ENCODE data around the gene SPATA33.
"Not testable (repeated sequence)": the region's sequence is repeated elsewhere in the genome, so short reads cannot be mapped to it uniquely, and the experiment has no call there.

Gene SPATA33

GRCh38 chr16:89634463-89635385 is 22.9 kb upstream of the SPATA33 start:
- not testable (repeated sequence) for H3K27ac ChIP-seq (ENCODE audit: low read depth, low read length); H3K9ac ChIP-seq (ENCODE audit: low read length); H3K4me3 ChIP-seq (ENCODE audit: low read depth, low read length); H3K4me1 ChIP-seq (ENCODE audit: control insufficient read depth, insufficient read depth, low read length); H3K9me3 ChIP-seq (ENCODE audit: control insufficient read depth, insufficient read depth, low read depth, low read length); H3K36me3 ChIP-seq (ENCODE audit: control insufficient read depth, insufficient read depth, low read length)
- peaks cover 17% of the 10 kb centered on the region; the same call in 1 of the 2 replicates for H3K27me3 ChIP-seq (ENCODE audit: control insufficient read depth, insufficient read depth, low read length)

DNA sequence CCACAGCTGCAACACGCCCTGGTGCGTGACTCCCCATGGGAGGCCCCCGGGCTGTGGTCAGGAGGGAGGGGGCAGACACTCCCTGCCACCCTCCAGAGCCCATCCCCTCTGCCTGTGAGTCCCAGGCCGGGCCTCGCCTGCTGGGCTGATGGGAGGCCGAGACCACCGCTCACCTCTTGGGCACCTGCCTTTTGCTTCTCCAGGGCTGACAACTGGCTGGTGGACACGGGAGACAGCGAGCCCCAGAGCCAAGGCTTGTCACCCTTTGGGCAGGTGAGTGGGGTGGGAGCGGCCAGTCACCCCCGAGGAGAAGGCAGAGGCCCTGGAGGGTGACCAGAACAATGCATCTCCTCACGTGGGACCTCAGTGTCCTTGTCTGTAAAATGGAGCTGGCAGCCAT is 21.0 kb upstream of the SPATA33 start:
- Histone ChIP-seq H3K27me3 (ENCODE audit: control insufficient read depth, insufficient read depth, low read length) (peaks cover 17% of the 10 kb centered on the region; the same call in 1 of the 2 replicates), H3K9ac (ENCODE audit: low read length) (no peak overlapping the region), H3K4me3 (ENCODE audit: low read depth, low read length) (no peak overlapping the region), H3K9me3 (ENCODE audit: control insufficient read depth, insufficient read depth, low read depth, low read length) (no peaks in the 10 kb centered on the region), H3K36me3 (ENCODE audit: control insufficient read depth, insufficient read depth, low read length) (no peaks in the 10 kb centered on the region), H3K27ac (ENCODE audit: low read depth, low read length) (no peak overlapping the region), H3K4me1 (ENCODE audit: control insufficient read depth, insufficient read depth, low read length) (no peaks in the 10 kb centered on the region; the same call in 1 of the 2 replicates)

- H3K4me1 ChIP-seq (ENCODE audit: control insufficient read depth, insufficient read depth, low read length), result no peaks in the 10 kb centered on the region; the same call in 1 of the 2 replicates
- no peak overlapping the region for H3K4me3 ChIP-seq (ENCODE audit: low read depth, low read length)
- H3K27me3 ChIP-seq (ENCODE audit: control insufficient read depth, insufficient read depth, low read length), result peaks cover 17% of the 10 kb centered on the region; the same call in 1 of the 2 replicates
- H3K9me3 ChIP-seq (ENCODE audit: control insufficient read depth, insufficient read depth, low read depth, low read length), result no peaks in the 10 kb centered on the region
- H3K9ac ChIP-seq (ENCODE audit: low read length), result no peak overlapping the region
- no peaks in the 10 kb centered on the region for H3K36me3 ChIP-seq (ENCODE audit: control insufficient read depth, insufficient read depth, low read length)
- no peak overlapping the region for H3K27ac ChIP-seq (ENCODE audit: low read depth, low read length)
These were observed 20.3 kb upstream of the SPATA33 start for GRCh38 chr16:89637379-89637778.

- H3K27ac ChIP-seq (ENCODE audit: low read depth, low read length), result no peak overlapping the region
- no peaks in the 10 kb centered on the region; the same call in 1 of the 2 replicates for H3K4me1 ChIP-seq (ENCODE audit: control insufficient read depth, insufficient read depth, low read length)
- H3K9ac ChIP-seq (ENCODE audit: low read length), result no peak overlapping the region
- no peaks in the 10 kb centered on the region for H3K9me3 ChIP-seq (ENCODE audit: control insufficient read depth, insufficient read depth, low read depth, low read length)
- H3K36me3 ChIP-seq (ENCODE audit: control insufficient read depth, insufficient read depth, low read length), result no peaks in the 10 kb centered on the region
- H3K4me3 ChIP-seq (ENCODE audit: low read depth, low read length), result no peak overlapping the region
- H3K27me3 ChIP-seq (ENCODE audit: control insufficient read depth, insufficient read depth, low read length), result peaks cover 17% of the 10 kb centered on the region; the same call in 1 of the 2 replicates
These were observed 19.2 kb upstream of the SPATA33 start for GRCh38 chr16:89638455-89638854.

DNA sequence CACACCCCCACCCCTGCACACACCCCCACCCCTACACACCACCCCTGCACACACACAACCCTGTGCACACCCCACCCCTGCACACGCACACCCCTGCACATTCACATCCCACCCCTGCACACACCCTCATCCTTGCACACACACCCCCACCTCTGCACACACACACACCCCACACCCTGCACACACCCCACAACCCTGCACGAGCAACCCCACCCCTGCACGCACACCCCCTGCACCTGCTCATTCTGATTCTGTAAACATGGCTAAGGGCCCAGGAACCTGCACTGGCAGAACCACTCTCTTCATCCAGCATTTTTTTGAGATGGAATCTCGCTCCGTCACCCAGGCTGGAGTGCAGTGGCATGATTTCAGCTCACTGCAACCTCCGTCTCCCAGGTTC is 18.3 kb upstream of the SPATA33 start:
- H3K4me3 ChIP-seq (ENCODE audit: low read depth, low read length), result no peak overlapping the region
- H3K36me3 ChIP-seq (ENCODE audit: control insufficient read depth, insufficient read depth, low read length), result no peaks in the 10 kb centered on the region
- no peaks in the 10 kb centered on the region for H3K9me3 ChIP-seq (ENCODE audit: control insufficient read depth, insufficient read depth, low read depth, low read length)
- no peak overlapping the region for H3K9ac ChIP-seq (ENCODE audit: low read length)
- H3K4me1 ChIP-seq (ENCODE audit: control insufficient read depth, insufficient read depth, low read length), result no peaks in the 10 kb centered on the region; the same call in 1 of the 2 replicates
- no peak overlapping the region for H3K27ac ChIP-seq (ENCODE audit: low read depth, low read length)
- peaks cover 13% of the 10 kb centered on the region; the same call in 1 of the 2 replicates for H3K27me3 ChIP-seq (ENCODE audit: control insufficient read depth, insufficient read depth, low read length)

GRCh38 chr16:89641458-89642119 is 16.0 kb upstream of the SPATA33 start:
- Histone ChIP-seq H3K27me3 (ENCODE audit: control insufficient read depth, insufficient read depth, low read length) (no peaks in the 10 kb centered on the region; the same call in 1 of the 2 replicates), H3K9me3 (ENCODE audit: control insufficient read depth, insufficient read depth, low read depth, low read length) (no peaks in the 10 kb centered on the region), H3K36me3 (ENCODE audit: control insufficient read depth, insufficient read depth, low read length) (peaks cover 19% of the 10 kb centered on the region), H3K9ac (ENCODE audit: low read length) (no peak overlapping the region), H3K4me3 (ENCODE audit: low read depth, low read length) (no peak overlapping the region), H3K4me1 (ENCODE audit: control insufficient read depth, insufficient read depth, low read length) (no peaks in the 10 kb centered on the region; the same call in 1 of the 2 replicates), H3K27ac (ENCODE audit: low read depth, low read length) (no peak overlapping the region)

GRCh38 chr16:89642574-89642973 is 15.1 kb upstream of the SPATA33 start:
- H3K4me1 ChIP-seq (ENCODE audit: control insufficient read depth, insufficient read depth, low read length), result no peaks in the 10 kb centered on the region; the same call in 1 of the 2 replicates
- H3K27me3 ChIP-seq (ENCODE audit: control insufficient read depth, insufficient read depth, low read length), result no peaks in the 10 kb centered on the region; the same call in 1 of the 2 replicates
- H3K9me3 ChIP-seq (ENCODE audit: control insufficient read depth, insufficient read depth, low read depth, low read length), result no peaks in the 10 kb centered on the region
- no peak overlapping the region for H3K4me3 ChIP-seq (ENCODE audit: low read depth, low read length)
- H3K36me3 ChIP-seq (ENCODE audit: control insufficient read depth, insufficient read depth, low read length), result peaks cover 25% of the 10 kb centered on the region
- no peak overlapping the region for H3K27ac ChIP-seq (ENCODE audit: low read depth, low read length)
- no peak overlapping the region for H3K9ac ChIP-seq (ENCODE audit: low read length)

DNA sequence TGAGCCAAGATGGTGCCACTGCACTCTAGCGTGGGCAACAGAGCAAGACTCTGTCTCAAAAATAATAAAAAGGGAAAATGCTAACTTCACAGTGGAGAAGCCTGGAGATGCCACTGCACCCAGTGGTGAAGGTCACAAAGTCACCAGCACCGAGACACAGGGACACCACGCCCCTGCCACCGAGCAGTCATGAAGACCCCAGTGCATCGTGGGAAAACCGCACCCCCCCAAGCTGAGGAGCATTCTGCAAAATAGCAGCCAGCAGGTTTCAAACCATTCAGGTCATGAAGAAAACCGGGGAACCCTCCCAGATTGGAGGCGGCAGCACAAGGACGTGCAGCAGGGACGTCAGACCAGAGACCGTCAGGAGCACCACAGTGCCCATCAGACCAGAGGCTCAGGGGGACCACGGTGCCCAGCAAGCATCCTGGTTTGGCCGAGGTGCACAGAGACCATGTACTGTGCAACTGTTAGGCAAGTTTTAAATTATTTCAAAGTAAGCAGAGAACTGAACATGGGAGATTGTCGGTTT is 13.8 kb upstream of the SPATA33 start:
- Histone ChIP-seq H3K27ac (ENCODE audit: low read depth, low read length) (no peak overlapping the region), H3K27me3 (ENCODE audit: control insufficient read depth, insufficient read depth, low read length) (no peaks in the 10 kb centered on the region), H3K4me3 (ENCODE audit: low read depth, low read length) (no peak overlapping the region), H3K9me3 (ENCODE audit: control insufficient read depth, insufficient read depth, low read depth, low read length) (no peaks in the 10 kb centered on the region), H3K9ac (ENCODE audit: low read length) (no peak overlapping the region), H3K36me3 (ENCODE audit: control insufficient read depth, insufficient read depth, low read length) (peaks cover 30% of the 10 kb centered on the region), H3K4me1 (ENCODE audit: control insufficient read depth, insufficient read depth, low read length) (no peaks in the 10 kb centered on the region; the same call in 1 of the 2 replicates)

- Histone ChIP-seq H3K36me3 (ENCODE audit: control insufficient read depth, insufficient read depth, low read length) (peaks cover 37% of the 10 kb centered on the region), H3K4me1 (ENCODE audit: control insufficient read depth, insufficient read depth, low read length) (no peaks in the 10 kb centered on the region; the same call in 1 of the 2 replicates), H3K4me3 (ENCODE audit: low read depth, low read length) (no peak overlapping the region), H3K9ac (ENCODE audit: low read length) (no peak overlapping the region), H3K27ac (ENCODE audit: low read depth, low read length) (no peak overlapping the region), H3K9me3 (ENCODE audit: control insufficient read depth, insufficient read depth, low read depth, low read length) (no peaks in the 10 kb centered on the region), H3K27me3 (ENCODE audit: control insufficient read depth, insufficient read depth, low read length) (no peaks in the 10 kb centered on the region)
These were observed 12.5 kb upstream of the SPATA33 start for GRCh38 chr16:89645122-89645521.

GRCh38 chr16:89646270-89646669 is 11.4 kb upstream of the SPATA33 start:
- no peaks in the 10 kb centered on the region for H3K9me3 ChIP-seq (ENCODE audit: control insufficient read depth, insufficient read depth, low read depth, low read length)
- H3K36me3 ChIP-seq (ENCODE audit: control insufficient read depth, insufficient read depth, low read length), result peaks cover 45% of the 10 kb centered on the region
- no peaks in the 10 kb centered on the region; the same call in 1 of the 2 replicates for H3K4me1 ChIP-seq (ENCODE audit: control insufficient read depth, insufficient read depth, low read length)
- no peaks in the 10 kb centered on the region for H3K27me3 ChIP-seq (ENCODE audit: control insufficient read depth, insufficient read depth, low read length)
- H3K9ac ChIP-seq (ENCODE audit: low read length), result no peak overlapping the region
- no peak overlapping the region for H3K4me3 ChIP-seq (ENCODE audit: low read depth, low read length)
- H3K27ac ChIP-seq (ENCODE audit: low read depth, low read length), result no peak overlapping the region
